T-helper 17 cell (primary cell): ENCODE data around the gene SEMA3C. TPM values are rescaled to one million over a fixed set of nuclear protein-coding genes. Genes with fewer than 3 reads are reported as not detected.

ENCODE experiments used
- ATAC-seq: fragments of 150-1000 bp; cut with Tn5 transposase; 2 replicates; pipeline ENCODE4 v1.10.0; 2021; ENCODE audit warnings: mild to moderate bottlenecking, moderate library complexity
- DNase-seq, 3 donors: peaks; one replicate each; pipeline versions ENCODE4 v3.0.0 to v3.0.0-alpha.2; 2020 to 2021
- H3K9me3 ChIP-seq: one replicate; pipeline ENCODE4 v1.7.0; 2013; ENCODE audit warnings: low read length, mild to moderate bottlenecking; ENCODE audit not compliant: control insufficient read depth, poor library complexity, severe bottlenecking
- H3K27ac Mint-ChIP-seq: one replicate; pipeline ENCODE4 v1.8.0; 2022; ENCODE audit warnings: mild to moderate bottlenecking, moderate library complexity, mixed read lengths
- H3K27me3 Mint-ChIP-seq: one replicate; pipeline ENCODE4 v1.8.0; 2022; ENCODE audit warnings: mixed read lengths
- H3K36me3 Mint-ChIP-seq: one replicate; pipeline ENCODE4 v1.8.0; 2022; ENCODE audit warnings: low read depth, mixed read lengths
- H3K4me1 Mint-ChIP-seq: one replicate; pipeline ENCODE4 v1.8.0; 2022; ENCODE audit warnings: mild to moderate bottlenecking, mixed read lengths
- H3K4me3 Mint-ChIP-seq: one replicate; pipeline ENCODE4 v1.8.0; 2022; ENCODE audit warnings: mild to moderate bottlenecking, moderate library complexity, mixed read lengths
- total RNA-seq, 4 donors: library from RNA in 2 of 4; stranded (reverse) in 2 of 4; gene quantifications; one replicate each; pipeline ENCODE4 v1.2.3 and lab custom pipeline; 2022 to 2026

SEMA3C gene
- total RNA-seq, 2 donors from 2014 or later, result 0.26 to 0.62 TPM

DNA sequence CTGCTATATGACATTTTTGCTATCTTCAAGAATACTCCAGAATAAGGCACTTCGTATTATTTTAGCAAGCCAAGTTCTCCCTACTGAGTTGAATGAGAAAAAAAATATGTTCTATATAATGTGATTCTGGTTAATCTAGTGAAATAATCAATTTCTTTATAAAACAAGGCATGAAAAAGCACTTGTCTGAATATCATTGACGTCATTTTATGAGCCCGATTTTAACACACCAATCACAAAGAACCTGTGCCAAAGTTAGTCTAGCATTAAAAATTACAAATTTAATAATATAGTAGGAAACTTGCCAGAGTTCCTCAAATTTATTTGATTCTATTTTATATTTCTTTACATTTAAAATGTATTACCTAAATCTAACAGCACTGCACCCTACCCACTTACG, 155.1 kb downstream of the SEMA3C start:
- H3K4me1 Mint-ChIP-seq, result no peaks in the 10 kb centered on the region
- no peaks in the 10 kb centered on the region for H3K27me3 Mint-ChIP-seq
- ATAC-seq (no peak), DNase-seq (no peak)
- H3K36me3 Mint-ChIP-seq, result no peaks in the 10 kb centered on the region
- no peak overlapping the region for H3K4me3 Mint-ChIP-seq
- H3K9me3 ChIP-seq, result no peaks in the 10 kb centered on the region
- H3K27ac Mint-ChIP-seq, result no peak overlapping the region

DNA sequence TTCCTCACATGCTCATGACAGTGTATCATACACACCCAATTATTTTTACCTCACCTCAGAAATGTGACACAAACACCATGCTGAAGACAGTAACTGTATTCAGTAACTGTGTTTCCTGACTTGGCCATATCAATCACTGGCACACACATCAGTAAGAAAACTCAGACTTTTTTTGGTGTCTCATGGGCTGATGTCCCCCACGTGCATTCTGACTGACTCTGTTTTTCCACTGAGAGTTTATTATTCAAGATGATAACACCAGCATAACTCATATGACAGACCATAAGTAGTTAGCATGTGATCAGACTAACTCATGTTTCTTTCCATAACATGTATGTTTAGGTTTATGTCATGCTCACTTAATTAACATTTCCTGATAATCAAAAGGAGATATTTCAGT, 155.6 kb downstream of the SEMA3C start:
- no peak for ATAC-seq
- no peak for DNase-seq
- no peaks in the 10 kb centered on the region for H3K4me1 Mint-ChIP-seq
- no peaks in the 10 kb centered on the region for H3K27me3 Mint-ChIP-seq
- H3K27ac Mint-ChIP-seq, result no peak overlapping the region
- H3K4me3 Mint-ChIP-seq, result no peak overlapping the region
- no peaks in the 10 kb centered on the region for H3K9me3 ChIP-seq
- no peaks in the 10 kb centered on the region for H3K36me3 Mint-ChIP-seq

DNA sequence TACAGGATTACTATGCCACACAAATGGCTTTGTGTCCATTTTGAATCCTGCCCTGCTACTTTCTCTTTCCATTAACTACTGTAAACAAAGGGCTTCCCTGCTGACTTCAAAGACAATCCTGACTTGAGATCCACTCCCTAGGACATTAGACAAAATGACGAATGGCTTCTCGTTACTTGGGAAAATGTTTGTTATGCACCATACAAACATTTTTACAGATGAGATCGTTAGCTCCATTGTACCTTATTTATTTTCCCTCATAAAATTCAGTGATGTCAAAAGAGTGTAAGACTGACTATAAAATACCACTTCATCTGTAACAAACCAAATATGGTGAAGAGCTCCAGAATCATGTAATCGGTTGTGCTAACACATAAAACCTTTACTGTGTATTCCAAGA, 158.6 kb downstream of the SEMA3C start:
- DNase-seq, result no peak
- Mint-ChIP-seq H3K27ac (no peak overlapping the region), H3K36me3 (no peaks in the 10 kb centered on the region), H3K4me3 (no peak overlapping the region), H3K4me1 (no peaks in the 10 kb centered on the region), H3K27me3 (no peaks in the 10 kb centered on the region)
- no peak for ATAC-seq
- no peaks in the 10 kb centered on the region for H3K9me3 ChIP-seq

DNA sequence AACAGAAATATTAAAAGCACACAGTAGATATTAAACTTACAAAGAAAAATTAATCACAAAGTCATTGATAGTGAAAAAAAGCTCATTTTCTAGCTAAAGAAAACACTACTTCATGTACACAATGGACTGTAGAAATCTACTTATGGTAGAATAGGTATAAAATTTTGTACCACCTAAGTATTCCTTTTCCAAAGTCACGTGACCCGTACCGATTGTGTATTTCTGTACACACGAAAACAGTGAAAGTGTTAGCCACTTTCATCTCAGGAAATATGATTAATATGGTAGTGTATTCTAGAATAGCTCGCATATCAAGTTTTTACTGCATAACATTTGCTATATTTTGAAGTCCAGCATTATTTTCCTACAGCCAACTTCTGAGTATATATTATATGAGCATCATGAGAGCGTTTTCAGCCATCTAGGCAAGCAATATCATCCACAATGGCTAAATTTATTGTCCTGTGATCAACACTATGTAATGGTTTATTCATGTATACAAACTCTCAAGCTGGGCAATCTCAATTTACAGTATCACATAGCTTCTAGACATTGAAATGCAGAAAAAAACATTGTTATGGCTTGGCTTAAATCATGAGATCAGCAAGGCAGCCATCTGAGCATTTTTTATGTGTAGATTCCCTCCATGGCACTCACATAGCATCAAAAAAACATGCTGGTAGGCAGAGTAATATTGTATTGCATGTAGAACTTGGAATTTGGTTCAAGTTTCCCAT, 165.7 kb downstream of the SEMA3C start:
- ATAC-seq (no peak), DNase-seq (no peak)
- Mint-ChIP-seq H3K36me3 (no peaks in the 10 kb centered on the region), H3K27me3 (no peaks in the 10 kb centered on the region), H3K27ac (no peak overlapping the region), H3K4me3 (no peak overlapping the region), H3K4me1 (no peaks in the 10 kb centered on the region)
- no peaks in the 10 kb centered on the region for H3K9me3 ChIP-seq

DNA sequence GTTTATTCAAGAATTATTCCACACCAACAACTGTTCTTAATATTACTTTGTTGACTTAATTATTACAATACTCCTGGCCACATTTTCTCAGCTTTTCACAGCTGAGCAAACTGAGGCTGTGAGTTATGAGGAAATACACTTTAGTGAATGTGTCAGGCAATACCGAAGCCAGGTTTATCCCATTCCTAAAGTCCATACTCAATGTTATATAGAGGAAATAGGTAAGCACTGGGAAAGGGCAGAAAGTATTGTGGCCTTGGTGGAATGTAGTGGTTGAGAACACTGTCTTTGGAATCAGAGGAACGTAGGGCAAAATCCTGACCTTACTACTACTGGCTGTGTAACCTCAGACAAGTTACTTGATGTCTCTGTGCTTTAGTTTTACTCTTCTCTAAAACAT, 169.6 kb downstream of the SEMA3C start:
- no peaks in the 10 kb centered on the region for H3K4me1 Mint-ChIP-seq
- H3K27ac Mint-ChIP-seq, result no peak overlapping the region
- ATAC-seq, result no peak
- H3K36me3 Mint-ChIP-seq, result no peaks in the 10 kb centered on the region
- no peak for DNase-seq
- H3K27me3 Mint-ChIP-seq, result no peaks in the 10 kb centered on the region
- H3K9me3 ChIP-seq, result no peaks in the 10 kb centered on the region
- H3K4me3 Mint-ChIP-seq, result no peak overlapping the region

DNA sequence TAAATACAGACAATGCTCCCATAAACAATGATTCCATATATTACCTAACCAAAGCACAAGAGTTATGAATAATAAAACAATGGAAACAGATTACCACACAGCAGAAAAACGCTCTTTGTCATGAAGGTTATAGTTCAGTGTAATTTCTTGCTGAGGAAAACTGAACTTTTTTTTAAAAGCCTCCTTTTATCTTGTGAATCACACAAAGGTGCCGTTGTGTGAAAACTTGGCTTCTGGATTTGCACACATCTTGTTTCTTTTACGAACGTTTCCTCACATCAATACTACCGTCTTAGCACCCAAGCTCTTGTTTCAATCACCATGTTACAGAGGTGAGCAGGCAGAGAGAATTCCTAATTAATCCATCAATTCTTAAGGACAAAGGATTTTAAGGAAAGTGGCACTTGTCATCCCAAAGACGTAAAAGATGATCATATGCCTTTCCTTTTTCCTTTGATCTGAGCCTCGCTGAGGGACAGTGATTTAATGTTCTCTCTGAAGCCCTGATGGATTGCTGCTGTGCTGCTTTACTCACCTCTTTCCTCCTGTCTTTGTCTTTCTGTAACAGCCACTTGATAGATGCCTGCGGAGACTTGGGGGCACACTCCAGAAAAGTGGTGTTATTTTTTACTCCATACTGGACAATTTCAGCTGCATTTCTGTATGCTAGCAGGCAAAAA, 170.3 kb downstream of the SEMA3C start:
- DNase-seq, result no peak
- no peak overlapping the region for H3K4me3 Mint-ChIP-seq
- H3K36me3 Mint-ChIP-seq, result no peaks in the 10 kb centered on the region
- no peaks in the 10 kb centered on the region for H3K4me1 Mint-ChIP-seq
- no peaks in the 10 kb centered on the region for H3K9me3 ChIP-seq
- H3K27ac Mint-ChIP-seq, result no peak overlapping the region
- no peak for ATAC-seq
- H3K27me3 Mint-ChIP-seq, result no peaks in the 10 kb centered on the region

DNA sequence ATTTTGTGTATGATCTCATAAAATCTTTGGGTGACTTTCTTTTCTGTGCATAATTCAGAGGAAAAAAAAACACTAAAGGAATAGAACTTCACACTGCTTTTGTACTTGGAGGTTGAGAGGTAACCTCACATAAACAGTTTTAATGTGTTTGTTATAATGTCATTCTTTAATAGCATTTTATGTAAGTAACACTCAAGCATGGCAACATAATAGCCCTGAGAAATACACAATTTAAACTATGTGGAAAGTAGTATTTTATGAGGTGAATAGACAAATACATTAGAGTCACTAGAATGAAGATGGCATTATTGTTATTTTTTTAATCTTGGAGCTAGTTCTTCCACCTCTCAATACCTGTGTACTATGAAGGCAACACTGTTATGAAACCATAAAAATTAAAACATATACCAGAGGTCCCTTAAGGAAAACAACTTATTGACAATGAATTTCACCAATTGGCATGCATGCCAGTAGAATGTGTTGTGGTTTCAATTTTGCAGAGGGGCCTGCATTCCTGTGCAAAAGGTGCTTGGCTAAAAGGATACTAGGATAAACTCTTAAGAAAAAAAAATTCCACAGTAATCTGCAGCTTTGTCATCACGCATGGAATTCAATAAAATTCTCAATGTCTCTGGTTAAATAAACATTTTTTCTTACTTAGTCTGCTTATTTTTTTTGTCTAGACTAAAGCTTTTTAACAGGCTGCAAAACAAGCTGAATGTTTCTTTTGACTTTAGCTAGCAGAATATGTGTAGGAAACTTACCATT, 177.9 kb downstream of the SEMA3C start:
- Mint-ChIP-seq H3K4me3 (no peak overlapping the region), H3K27me3 (no peaks in the 10 kb centered on the region), H3K27ac (no peak overlapping the region), H3K4me1 (no peaks in the 10 kb centered on the region), H3K36me3 (no peaks in the 10 kb centered on the region)
- no peaks in the 10 kb centered on the region for H3K9me3 ChIP-seq
- no peak for DNase-seq
- no peak for ATAC-seq

DNA sequence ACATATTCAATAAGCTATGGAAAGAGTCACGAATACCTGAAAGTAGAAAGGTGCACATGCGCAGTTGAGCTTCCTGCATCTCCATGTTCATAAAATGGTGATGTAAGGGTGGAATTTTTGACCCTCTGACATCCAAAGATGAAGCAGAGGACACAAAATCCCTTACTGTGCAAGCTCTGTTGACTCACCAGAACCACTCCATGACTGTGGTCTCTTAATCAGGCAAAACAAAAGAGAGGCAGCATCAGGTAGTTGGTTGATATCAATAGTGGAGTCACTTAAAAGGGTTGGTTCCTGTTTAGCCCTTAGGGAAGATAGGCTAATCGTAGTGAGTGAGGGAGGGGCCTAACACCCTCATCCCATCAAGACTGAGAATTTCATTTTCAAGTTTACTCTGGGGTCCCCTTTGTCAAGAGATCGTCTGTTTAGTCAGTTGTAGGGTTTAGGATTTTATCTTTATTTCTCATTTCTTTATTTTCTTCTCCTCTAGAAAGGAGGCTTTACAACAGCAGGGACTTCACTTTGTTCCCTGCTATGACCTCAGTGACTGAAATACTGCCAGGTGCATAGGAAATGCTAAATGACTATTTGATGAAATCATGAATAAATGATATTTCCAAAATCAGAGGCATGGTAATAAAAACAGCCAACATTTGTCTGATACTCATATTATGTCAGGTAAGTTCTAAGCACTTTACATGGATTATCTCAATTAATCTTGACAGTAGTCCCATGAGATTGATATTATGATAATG, 182.3 kb downstream of the SEMA3C start:
- Mint-ChIP-seq H3K4me1 (no peaks in the 10 kb centered on the region), H3K36me3 (no peaks in the 10 kb centered on the region), H3K27me3 (no peaks in the 10 kb centered on the region), H3K27ac (no peak overlapping the region), H3K4me3 (no peak overlapping the region)
- DNase-seq, result no peak
- no peak for ATAC-seq
- H3K9me3 ChIP-seq, result no peaks in the 10 kb centered on the region

DNA sequence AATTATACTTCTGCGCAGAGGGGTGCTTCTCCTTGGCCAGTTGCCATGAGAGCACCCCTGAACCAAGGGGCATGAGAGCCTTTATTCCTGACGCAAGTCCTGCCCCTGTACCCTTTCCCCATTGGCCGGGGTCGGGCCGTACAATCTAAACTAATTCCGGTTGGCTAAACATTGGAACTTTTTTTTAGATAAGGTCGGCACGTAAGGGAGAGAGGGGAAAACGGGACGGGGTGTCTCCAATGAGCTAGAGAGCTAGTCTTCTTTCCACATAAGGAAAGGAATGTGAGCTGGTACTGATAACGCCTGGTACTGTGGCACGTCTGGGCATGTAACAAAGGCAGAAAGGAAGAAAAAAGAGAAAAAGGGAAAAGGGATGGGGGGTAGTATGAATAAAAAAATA, 183.5 kb downstream of the SEMA3C start:
- H3K36me3 Mint-ChIP-seq, result no peaks in the 10 kb centered on the region
- no peak overlapping the region for H3K4me3 Mint-ChIP-seq
- H3K27me3 Mint-ChIP-seq, result no peaks in the 10 kb centered on the region
- no peak overlapping the region for H3K27ac Mint-ChIP-seq
- ATAC-seq, result no peak
- no peaks in the 10 kb centered on the region for H3K4me1 Mint-ChIP-seq
- DNase-seq, result no peak
- H3K9me3 ChIP-seq, result no peaks in the 10 kb centered on the region

DNA sequence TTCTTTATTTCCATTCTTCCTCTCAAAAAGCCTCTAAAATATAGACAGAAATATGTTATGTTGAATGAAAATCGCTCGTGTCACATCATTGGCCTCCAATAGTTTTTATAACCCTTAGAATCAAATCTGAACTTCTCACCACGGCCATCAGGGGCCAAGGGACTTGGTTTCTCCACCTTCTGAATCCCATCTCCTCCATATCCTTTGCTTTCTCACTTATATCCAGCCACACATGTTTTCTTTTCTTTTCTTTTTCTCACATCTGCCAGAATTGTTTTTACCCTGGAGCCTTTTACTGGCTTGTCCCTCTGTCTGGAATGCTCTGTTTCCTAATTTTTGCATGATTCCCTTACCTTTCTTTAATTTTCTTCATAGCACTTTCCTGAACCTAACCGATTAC, 184.8 kb downstream of the SEMA3C start:
- no peak for ATAC-seq

DNA sequence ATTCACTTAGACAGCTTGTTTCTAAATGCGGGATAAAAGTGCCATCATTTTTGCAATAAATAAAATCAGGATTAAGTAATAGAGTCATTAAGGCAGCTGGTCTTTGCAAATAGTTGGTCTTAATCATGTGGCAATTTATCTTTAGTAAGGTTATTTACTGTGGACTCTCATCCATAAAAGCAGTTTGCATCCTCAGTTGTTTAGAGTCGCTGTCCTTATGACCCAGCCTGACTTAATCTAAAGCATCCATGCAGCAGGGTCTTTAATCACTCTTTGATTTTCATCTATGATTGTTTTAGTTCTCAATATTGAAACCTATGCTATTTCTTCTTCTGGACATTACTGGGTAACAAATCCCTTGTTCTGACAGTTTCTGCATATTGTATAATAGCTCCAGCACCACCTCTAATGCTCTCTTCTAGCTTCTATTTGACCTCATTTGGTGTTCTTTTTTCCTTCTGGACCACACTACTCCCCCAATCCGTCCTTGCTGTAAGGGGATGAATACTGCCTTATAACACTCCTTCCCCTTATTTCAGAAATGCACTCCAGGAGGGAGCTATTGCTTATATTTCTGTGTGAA, 185.4 kb downstream of the SEMA3C start:
- no peaks in the 10 kb centered on the region for H3K9me3 ChIP-seq
- ATAC-seq (no peak), DNase-seq (no peak)
- H3K27me3 Mint-ChIP-seq, result no peaks in the 10 kb centered on the region
- no peaks in the 10 kb centered on the region for H3K4me1 Mint-ChIP-seq
- H3K36me3 Mint-ChIP-seq, result no peaks in the 10 kb centered on the region
- no peak overlapping the region for H3K4me3 Mint-ChIP-seq
- H3K27ac Mint-ChIP-seq, result no peak overlapping the region

More for the DNA sequence above, 184.8 kb downstream of the SEMA3C start:
- DNase-seq, result no peak
- no peaks in the 10 kb centered on the region for H3K27me3 Mint-ChIP-seq
- H3K4me1 Mint-ChIP-seq, result no peaks in the 10 kb centered on the region
- H3K4me3 Mint-ChIP-seq, result no peak overlapping the region
- no peaks in the 10 kb centered on the region for H3K36me3 Mint-ChIP-seq
- H3K9me3 ChIP-seq, result no peaks in the 10 kb centered on the region
- no peak overlapping the region for H3K27ac Mint-ChIP-seq

DNA sequence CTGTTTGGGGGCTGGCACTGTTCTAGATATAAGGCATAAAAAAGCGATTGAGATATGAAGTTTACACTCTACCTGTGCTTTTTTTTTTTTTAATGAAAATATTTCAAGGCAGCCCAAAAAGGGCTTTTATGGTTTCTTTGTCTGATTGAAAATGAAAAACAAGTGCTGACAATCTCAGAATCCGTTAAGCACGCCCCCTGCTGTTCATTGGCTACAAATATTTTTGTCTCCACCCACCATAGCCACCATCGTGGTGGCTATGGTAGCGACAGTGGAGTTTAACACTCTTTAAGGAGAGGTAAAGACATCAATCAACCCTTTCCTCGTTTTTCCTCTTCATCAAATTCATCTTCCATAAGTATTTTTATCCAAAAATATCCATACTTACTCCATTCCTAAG, 186.2 kb downstream of the SEMA3C start:
- DNase-seq, result no peak
- H3K9me3 ChIP-seq, result no peaks in the 10 kb centered on the region
- no peaks in the 10 kb centered on the region for H3K36me3 Mint-ChIP-seq
- no peaks in the 10 kb centered on the region for H3K4me1 Mint-ChIP-seq
- no peak for ATAC-seq
- no peak overlapping the region for H3K27ac Mint-ChIP-seq
- H3K27me3 Mint-ChIP-seq, result no peaks in the 10 kb centered on the region
- no peak overlapping the region for H3K4me3 Mint-ChIP-seq

DNA sequence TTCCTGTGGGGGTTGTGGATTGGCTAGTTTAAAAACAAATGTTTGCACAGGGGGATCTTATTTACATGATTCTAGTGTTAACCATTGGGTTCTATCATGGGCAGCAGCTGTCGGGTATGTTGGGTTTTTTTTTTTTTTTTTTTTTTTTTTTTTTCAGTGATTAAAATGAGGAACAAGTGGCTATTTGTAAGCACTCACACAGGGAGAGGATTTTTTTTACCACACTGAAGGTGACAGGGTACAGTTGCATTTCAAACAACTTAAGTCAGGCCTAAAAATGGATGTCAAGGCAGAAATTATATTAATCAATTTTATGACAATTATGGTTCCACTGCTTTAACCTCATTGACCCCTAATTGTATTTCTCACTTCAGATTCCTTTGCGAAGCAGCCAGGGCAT, 187.6 kb downstream of the SEMA3C start:
- Mint-ChIP-seq H3K27me3 (no peaks in the 10 kb centered on the region), H3K27ac (no peak overlapping the region), H3K36me3 (no peaks in the 10 kb centered on the region), H3K4me1 (no peaks in the 10 kb centered on the region), H3K4me3 (no peak overlapping the region)
- DNase-seq, result no peak
- no peaks in the 10 kb centered on the region for H3K9me3 ChIP-seq
- ATAC-seq, result no peak
